Type B pancreatic cell (in vitro differentiated cells): ENCODE results near the gene IRF2BPL. TPM values are rescaled to one million over a fixed set of nuclear protein-coding genes. Genes with fewer than 3 reads are reported as not detected.

Source experiments
- DNase-seq: peaks from one replicate; pipeline ENCODE4 v3.0.0; 2021; ENCODE audit warnings: mixed read lengths; ENCODE audit not compliant: unreplicated experiment; ENCODE audit errors: extremely low spot score
- H3K27ac Mint-ChIP-seq: 2 replicates; pipeline ENCODE4 v1.8.0; 2021; ENCODE audit warnings: mild to moderate bottlenecking, mixed read lengths
- H3K27me3 Mint-ChIP-seq: 2 replicates; pipeline ENCODE4 v1.8.0; 2021; ENCODE audit warnings: mixed read lengths
- H3K36me3 Mint-ChIP-seq: 2 replicates; pipeline ENCODE4 v1.8.0; 2021; ENCODE audit warnings: mixed read lengths
- H3K4me1 Mint-ChIP-seq: one replicate; pipeline ENCODE4 v1.8.0; 2021; ENCODE audit warnings: mixed read lengths; ENCODE audit not compliant: unreplicated experiment
- H3K4me3 Mint-ChIP-seq: 2 replicates; pipeline ENCODE4 v1.8.0; 2021; ENCODE audit warnings: mild to moderate bottlenecking, mixed read lengths
- H3K9me3 Mint-ChIP-seq: 2 replicates; pipeline ENCODE4 v1.8.0; 2021; ENCODE audit warnings: mixed read lengths
- total RNA-seq: library from RNA; stranded (reverse); gene quantifications from 2 replicates; pipeline ENCODE4 v1.2.1, GENCODE V29; 2021; ENCODE audit warnings: low replicate concordance
- TF ChIP-seq, protein P1 (sequence below): fragments of 200-600 bp; sonication (generic); conservative IDR thresholded peaks from 2 replicates; pipeline ENCODE4 v1.5.0; 2021; ENCODE audit warnings: antibody characterized with exemption, mild to moderate bottlenecking

Gene IRF2BPL
- total RNA-seq, 1 donor from 2014 or later: 59.7 TPM

DNA sequence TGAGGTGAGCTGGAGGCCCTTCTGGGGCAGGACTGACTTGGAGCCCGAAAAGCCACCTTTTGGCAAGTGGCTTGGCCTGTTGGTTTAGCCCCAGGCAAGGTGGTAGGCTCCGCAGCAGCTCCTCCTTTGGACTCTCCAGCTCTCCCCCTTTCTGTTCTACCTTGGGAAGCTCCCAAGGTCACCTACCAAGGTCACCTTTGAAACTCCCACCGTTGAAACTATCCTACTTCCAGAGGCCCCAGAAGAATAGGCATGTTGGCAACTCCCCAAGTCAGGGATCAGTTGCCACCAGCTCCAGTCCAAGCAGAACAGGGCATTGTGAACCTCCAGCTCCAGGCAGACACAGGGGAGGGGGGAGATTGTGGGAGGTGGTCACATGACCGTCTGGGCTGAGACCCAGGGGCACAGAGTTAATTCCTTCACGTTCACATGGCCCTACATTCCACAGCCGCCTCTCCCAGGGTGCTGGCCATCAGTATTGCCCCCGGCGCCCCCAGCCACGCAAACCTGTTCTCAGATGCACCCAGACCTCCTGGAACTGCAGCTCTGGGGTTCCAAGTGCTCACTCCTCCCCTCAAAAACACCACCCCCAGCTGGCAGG is 14.4 kb downstream of the IRF2BPL start:
- H3K4me1 Mint-ChIP-seq: peaks cover 27% of the 10 kb centered on the region
- peak; percentile 75 for DNase-seq
- no peaks in the 10 kb centered on the region for H3K9me3 Mint-ChIP-seq
- no peaks in the 10 kb centered on the region for H3K36me3 Mint-ChIP-seq
- TF ChIP-seq, protein P1, sequence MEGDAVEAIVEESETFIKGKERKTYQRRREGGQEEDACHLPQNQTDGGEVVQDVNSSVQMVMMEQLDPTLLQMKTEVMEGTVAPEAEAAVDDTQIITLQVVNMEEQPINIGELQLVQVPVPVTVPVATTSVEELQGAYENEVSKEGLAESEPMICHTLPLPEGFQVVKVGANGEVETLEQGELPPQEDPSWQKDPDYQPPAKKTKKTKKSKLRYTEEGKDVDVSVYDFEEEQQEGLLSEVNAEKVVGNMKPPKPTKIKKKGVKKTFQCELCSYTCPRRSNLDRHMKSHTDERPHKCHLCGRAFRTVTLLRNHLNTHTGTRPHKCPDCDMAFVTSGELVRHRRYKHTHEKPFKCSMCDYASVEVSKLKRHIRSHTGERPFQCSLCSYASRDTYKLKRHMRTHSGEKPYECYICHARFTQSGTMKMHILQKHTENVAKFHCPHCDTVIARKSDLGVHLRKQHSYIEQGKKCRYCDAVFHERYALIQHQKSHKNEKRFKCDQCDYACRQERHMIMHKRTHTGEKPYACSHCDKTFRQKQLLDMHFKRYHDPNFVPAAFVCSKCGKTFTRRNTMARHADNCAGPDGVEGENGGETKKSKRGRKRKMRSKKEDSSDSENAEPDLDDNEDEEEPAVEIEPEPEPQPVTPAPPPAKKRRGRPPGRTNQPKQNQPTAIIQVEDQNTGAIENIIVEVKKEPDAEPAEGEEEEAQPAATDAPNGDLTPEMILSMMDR: no peak
- peak overlapping the region; percentile 81 for H3K27ac Mint-ChIP-seq
- no peak overlapping the region for H3K4me3 Mint-ChIP-seq
- no peaks in the 10 kb centered on the region for H3K27me3 Mint-ChIP-seq

DNA sequence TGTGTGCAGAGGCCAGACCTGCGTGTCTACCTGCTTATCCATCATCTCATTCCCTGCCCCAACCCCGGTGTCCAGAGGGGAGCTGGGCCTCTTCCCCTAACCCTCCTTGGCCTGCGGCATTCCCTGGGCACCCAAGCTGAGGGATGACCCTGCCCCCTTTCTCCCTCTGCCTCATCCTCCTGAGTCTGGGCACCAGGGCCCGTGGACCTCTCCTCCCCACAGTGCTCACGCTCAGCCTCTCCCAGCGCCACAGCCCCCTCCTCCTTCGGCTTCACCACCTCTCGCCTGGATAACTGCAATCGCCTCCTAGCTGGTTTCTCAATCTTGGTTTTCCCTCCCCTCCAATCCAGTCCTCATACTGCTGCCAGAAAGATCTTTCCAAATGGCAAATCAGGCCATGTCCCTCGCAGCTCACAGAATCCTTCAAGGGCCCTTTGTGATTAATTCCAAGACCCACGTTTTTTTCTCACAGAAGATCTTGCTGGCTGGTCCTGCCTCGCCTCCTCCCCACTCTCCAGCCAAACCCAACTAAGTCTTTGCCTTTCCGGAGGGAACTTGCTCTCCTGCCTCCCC is 16.2 kb downstream of the IRF2BPL start:
- TF ChIP-seq, protein P1: no peak
- Mint-ChIP-seq H3K4me3 (peak overlapping the region; percentile 26), H3K27me3 (no peaks in the 10 kb centered on the region), H3K9me3 (no peaks in the 10 kb centered on the region), H3K27ac (peak overlapping the region; percentile 70), H3K4me1 (peaks cover 37% of the 10 kb centered on the region), H3K36me3 (no peaks in the 10 kb centered on the region)
- no peak for DNase-seq

DNA sequence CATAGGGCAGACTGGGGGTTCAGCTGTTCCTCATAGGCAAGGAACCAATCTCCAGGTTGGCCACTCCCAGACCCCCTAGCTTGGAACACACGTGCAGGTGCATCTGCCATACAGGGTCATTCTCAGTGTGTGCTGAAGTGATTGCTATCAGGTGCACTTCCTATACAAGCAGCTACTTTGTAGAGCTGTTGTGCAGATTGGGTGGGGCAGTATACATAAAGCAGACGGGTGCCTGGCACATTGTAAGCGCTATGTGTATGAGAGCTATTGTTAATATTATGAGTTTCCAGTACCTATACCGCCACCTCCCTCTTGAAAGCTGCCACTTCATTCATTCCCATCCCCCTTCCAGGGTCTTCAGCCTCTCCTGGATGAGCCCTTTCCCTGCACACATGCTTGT is 17.3 kb downstream of the IRF2BPL start:
- no peaks in the 10 kb centered on the region for H3K27me3 Mint-ChIP-seq
- DNase-seq: no peak
- H3K9me3 Mint-ChIP-seq: no peaks in the 10 kb centered on the region
- TF ChIP-seq, protein P1: no peak
- H3K4me3 Mint-ChIP-seq: no peak overlapping the region
- H3K27ac Mint-ChIP-seq: no peak overlapping the region
- peaks cover 45% of the 10 kb centered on the region for H3K4me1 Mint-ChIP-seq
- no peaks in the 10 kb centered on the region for H3K36me3 Mint-ChIP-seq

DNA sequence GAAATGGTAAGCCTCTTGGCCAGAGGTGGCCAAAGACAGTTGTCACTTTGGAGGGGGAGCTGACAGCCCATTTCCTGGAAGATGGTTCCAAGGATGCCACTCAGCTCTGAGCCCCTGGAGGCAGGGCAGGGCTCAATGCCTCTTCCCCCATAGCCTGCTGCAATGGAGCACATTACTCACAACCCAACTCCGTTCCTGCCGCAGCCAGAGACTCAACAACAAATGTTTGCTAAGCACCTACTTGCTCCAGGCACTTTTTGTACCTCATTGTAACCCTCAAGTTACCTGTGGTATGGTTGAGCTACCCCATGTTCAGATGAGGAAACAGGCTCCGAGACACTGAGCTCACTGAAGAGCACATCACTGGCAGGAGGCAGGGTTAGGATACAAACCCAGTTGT is 19.5 kb downstream of the IRF2BPL start:
- Mint-ChIP-seq H3K27me3 (no peaks in the 10 kb centered on the region), H3K4me3 (no peak overlapping the region), H3K9me3 (no peaks in the 10 kb centered on the region), H3K27ac (peak overlapping the region; percentile 92), H3K4me1 (peaks cover 49% of the 10 kb centered on the region), H3K36me3 (no peaks in the 10 kb centered on the region)
- DNase-seq: no peak
- TF ChIP-seq, protein P1: no peak

DNA sequence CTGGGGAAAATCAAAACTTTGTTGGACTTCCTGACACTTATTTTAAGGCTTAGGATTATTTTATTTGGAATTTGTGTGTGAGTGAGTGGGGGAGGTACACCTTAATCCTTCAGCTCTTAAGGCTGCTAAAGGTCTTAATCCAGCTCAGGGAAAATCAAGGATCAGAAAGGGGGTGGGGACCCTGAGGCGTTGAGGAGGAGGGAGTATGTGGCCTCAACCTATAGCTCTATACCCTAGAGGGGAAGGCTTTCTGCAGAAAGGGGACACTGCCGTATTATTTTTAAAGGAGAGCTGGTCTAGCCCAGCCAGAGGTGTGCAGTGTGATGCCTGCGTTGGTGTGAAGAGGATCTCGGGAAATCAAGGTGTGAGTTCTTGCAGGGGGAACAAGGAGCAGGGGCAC is 20.0 kb downstream of the IRF2BPL start:
- no peaks in the 10 kb centered on the region for H3K36me3 Mint-ChIP-seq
- TF ChIP-seq, protein P1: no peak
- no peak overlapping the region for H3K4me3 Mint-ChIP-seq
- no peaks in the 10 kb centered on the region for H3K27me3 Mint-ChIP-seq
- H3K4me1 Mint-ChIP-seq: peaks cover 52% of the 10 kb centered on the region
- H3K9me3 Mint-ChIP-seq: no peaks in the 10 kb centered on the region
- DNase-seq: no peak
- H3K27ac Mint-ChIP-seq: peak overlapping the region; percentile 92
